ENCODE results near the gene GCLM.
"Not testable (repeated sequence)": the region's sequence is repeated elsewhere in the genome, so short reads cannot be mapped to it uniquely, and the experiment has no call there.

The GCLM gene

GRCh38 chr1:93925206-93925605 is 16.0 kb upstream of the GCLM start:
- Histone ChIP-seq H3K27ac (no peak overlapping the region), H3K4me3 (no peak overlapping the region)
- no peak for DNase-seq (ENCODE audit: low spot score)
- TF ChIP-seq, protein P1, sequence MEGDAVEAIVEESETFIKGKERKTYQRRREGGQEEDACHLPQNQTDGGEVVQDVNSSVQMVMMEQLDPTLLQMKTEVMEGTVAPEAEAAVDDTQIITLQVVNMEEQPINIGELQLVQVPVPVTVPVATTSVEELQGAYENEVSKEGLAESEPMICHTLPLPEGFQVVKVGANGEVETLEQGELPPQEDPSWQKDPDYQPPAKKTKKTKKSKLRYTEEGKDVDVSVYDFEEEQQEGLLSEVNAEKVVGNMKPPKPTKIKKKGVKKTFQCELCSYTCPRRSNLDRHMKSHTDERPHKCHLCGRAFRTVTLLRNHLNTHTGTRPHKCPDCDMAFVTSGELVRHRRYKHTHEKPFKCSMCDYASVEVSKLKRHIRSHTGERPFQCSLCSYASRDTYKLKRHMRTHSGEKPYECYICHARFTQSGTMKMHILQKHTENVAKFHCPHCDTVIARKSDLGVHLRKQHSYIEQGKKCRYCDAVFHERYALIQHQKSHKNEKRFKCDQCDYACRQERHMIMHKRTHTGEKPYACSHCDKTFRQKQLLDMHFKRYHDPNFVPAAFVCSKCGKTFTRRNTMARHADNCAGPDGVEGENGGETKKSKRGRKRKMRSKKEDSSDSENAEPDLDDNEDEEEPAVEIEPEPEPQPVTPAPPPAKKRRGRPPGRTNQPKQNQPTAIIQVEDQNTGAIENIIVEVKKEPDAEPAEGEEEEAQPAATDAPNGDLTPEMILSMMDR (IDR thresholded peaks at IDR 0.05), result no peak

DNA sequence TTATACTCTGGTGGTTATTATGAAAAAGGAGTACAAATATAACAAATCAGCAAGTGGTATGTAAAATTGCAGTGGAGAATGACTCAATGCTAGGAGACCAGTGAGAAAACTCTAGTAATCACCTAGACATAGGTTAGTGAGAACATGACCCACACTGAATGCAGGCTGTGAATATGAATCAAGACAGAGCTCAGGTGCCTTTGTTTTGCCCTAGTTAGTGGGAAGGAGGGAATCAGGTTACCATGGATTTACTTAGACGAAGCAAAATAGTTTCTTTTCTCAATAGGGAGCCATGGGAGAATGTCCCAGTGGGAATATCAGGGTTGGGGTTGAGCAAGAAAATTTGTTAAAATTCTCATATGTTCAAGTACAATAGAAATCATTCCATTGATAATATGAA is 10.6 kb upstream of the GCLM start:
- TF ChIP-seq, protein P1 (IDR thresholded peaks at IDR 0.05), result no peak
- DNase-seq (ENCODE audit: low spot score), result no peak
- no peak overlapping the region for H3K4me3 ChIP-seq
- no peak overlapping the region for H3K27ac ChIP-seq

DNA sequence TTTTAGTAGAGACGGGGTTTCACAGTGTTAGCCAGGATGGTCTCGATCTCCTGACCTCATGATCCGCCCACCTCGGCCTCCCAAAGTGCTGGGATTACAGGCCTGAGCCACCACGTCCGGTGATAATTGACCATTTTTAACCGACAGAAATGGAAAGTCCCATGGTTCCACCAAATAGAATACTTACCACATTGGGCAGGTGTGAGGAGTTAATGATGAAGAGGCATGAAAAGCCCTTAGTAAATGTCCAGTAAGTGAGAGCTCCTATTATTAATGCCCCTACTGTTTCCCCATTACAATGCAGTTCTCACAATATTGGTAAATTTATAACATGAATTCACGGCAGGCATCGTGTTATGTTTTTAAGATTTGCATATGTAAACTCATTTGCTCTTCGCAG is 8.1 kb upstream of the GCLM start:
- TF ChIP-seq, protein P1 (IDR thresholded peaks at IDR 0.05), result no peak
- no peak overlapping the region for H3K27ac ChIP-seq
- H3K4me3 ChIP-seq, result no peak overlapping the region
- no peak for DNase-seq (ENCODE audit: low spot score)

- H3K27ac ChIP-seq, H3K4me3 ChIP-seq: not testable (repeated sequence)
These were observed 1.6 kb upstream of the GCLM start for GRCh38 chr1:93910880-93911279.

DNA sequence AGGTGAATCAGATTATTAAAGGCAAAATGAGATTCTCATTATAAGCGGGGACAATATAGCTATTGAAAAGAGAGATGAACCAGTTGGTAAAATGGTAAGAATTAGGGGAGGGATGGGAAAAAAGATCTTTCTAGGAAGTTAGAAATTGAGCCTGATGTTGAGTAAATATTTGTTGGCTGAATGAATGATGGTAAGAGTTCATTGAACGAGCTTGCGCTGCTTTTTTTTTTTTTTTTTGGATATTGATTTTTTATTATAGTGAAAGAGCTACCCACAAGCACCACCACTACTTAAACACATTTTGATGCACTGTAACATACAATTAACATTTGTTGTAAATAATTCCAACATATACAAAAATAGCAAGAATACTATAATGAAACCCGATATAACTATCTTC is 1.1 kb upstream of the GCLM start:
- DNase-seq (ENCODE audit: low spot score), result no peak
- Histone ChIP-seq H3K27ac (peak overlapping the region in 1 of 2 donors; percentile 90), H3K4me3 (no peak overlapping the region)
- TF ChIP-seq, protein P1 (IDR thresholded peaks at IDR 0.05), result no peak

More at GRCh38 chr1:93910880-93911279, 1.6 kb upstream of the GCLM start:
- DNase-seq (ENCODE audit: low spot score), result not testable (repeated sequence)

DNA sequence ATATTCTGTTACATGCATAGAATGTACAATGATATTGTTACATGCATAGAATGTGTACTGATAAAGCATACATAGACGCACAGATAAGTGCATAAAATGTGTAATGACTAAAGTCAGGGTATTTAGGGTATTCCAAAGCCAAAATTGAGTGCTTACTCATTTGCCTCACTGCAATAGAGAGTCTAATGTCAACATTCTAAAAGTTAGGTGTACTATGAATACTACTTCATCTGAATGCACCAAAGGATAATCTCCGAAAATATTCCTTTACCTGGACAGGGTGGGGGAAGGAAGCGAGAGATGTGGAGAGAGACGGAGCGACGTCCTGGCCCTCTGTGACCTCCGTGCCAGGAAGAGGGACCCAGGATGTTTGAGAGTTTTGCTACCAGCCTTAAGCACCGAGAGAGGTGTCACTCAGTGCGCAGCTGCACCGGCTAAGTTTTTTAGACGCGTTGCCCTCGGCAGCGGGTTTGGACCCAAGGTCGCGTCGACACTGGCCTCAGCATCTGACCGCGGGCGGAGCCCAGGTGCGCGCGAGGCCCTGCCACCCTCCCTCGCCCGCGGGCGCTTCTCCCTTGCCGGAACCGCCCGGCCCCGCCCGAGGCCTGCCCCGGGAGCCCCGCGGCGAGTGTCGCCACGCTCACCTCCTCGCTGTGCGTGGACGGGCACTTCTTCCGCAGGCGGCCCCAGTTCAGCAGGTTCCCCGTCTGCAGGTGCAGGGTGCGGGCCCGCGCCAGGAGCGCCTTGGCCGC is 660 bp downstream of the GCLM start:
- peak overlapping the region; percentile 65 to 90 for H3K27ac ChIP-seq
- DNase-seq (ENCODE audit: low spot score), result peak; percentile 76
- TF ChIP-seq, protein P1 (IDR thresholded peaks at IDR 0.05), result no peak
- peak overlapping the region; percentile 88 for H3K4me3 ChIP-seq

- Histone ChIP-seq H3K27ac (no peak overlapping the region), H3K4me3 (peak overlapping the region; percentile 88)
- TF ChIP-seq, protein P1 (IDR thresholded peaks at IDR 0.05), result no peak
- no peak for DNase-seq (ENCODE audit: low spot score)
These were observed 1.5 kb downstream of the GCLM start for GRCh38 chr1:93907718-93908117.

Data from coronary artery (tissue), 2 donors.